H54 (cell line): Measurements from ENCODE around the gene NTSR2.

ENCODE experiments used
- DNase-seq: peaks from one replicate; pipeline ENCODE4 v3.0.0; 2011; ENCODE audit warnings: low spot score, mixed read lengths; ENCODE audit not compliant: insufficient read length
- FAIRE-seq: peaks from 3 replicates; lab custom pipeline; 2011; peaks lifted over from hg19 to GRCh38; lab: Jason Lieb, UNC
- POLR2A ChIP-seq: IDR thresholded peaks from 2 replicates; pipeline ENCODE4 v1.6.1; 2011; ENCODE audit warnings: low read depth, mild to moderate bottlenecking, low read length

NTSR2 gene

GRCh38 chr2:11669454-11670291, at the start of gene NTSR2:
Gene NTSR2, minus strand, starts transcription at chr2:11670195. Its CDS starts 66 bp downstream, at chr2:11670129.
- FAIRE-seq (no peak), DNase-seq (no peak)
- no peak for TF ChIP-seq POLR2A

GRCh38 chr2:11719230-11719977, 49.4 kb upstream of the NTSR2 start:
- FAIRE-seq (no peak), DNase-seq (no peak)
- TF ChIP-seq POLR2A, result no peak

GRCh38 chr2:11718606-11719005, 48.6 kb upstream of the NTSR2 start:
- FAIRE-seq, result no peak
- no peak for DNase-seq
- TF ChIP-seq POLR2A, result no peak

- FAIRE-seq (no peak), DNase-seq (no peak)
- no peak for TF ChIP-seq POLR2A
These were observed 47.6 kb upstream of the NTSR2 start for GRCh38 chr2:11717623-11718022.

- FAIRE-seq, result no peak
- TF ChIP-seq POLR2A, result no peak
- no peak for DNase-seq
These were observed 46.8 kb upstream of the NTSR2 start for GRCh38 chr2:11716689-11717321.

- no peak for DNase-seq
- no peak for FAIRE-seq
- no peak for TF ChIP-seq POLR2A
These were observed 46.1 kb upstream of the NTSR2 start for GRCh38 chr2:11715987-11716652.

- FAIRE-seq, result no peak
- no peak for TF ChIP-seq POLR2A
- DNase-seq, result no peak
These were observed 43.8 kb upstream of the NTSR2 start for GRCh38 chr2:11713815-11714214.

- DNase-seq (no peak), FAIRE-seq (no peak)
- TF ChIP-seq POLR2A, result no peak
These were observed 42.9 kb upstream of the NTSR2 start for GRCh38 chr2:11712866-11713265.

- TF ChIP-seq POLR2A, result no peak
- FAIRE-seq (no peak), DNase-seq (no peak)
These were observed 41.8 kb upstream of the NTSR2 start for GRCh38 chr2:11711751-11712150.

GRCh38 chr2:11711354-11711716, 41.3 kb upstream of the NTSR2 start:
- DNase-seq, result no peak
- no peak for FAIRE-seq
- TF ChIP-seq POLR2A, result no peak

GRCh38 chr2:11710632-11711353, 40.8 kb upstream of the NTSR2 start:
- TF ChIP-seq POLR2A, result no peak
- no peak for DNase-seq
- FAIRE-seq, result no peak

GRCh38 chr2:11710210-11710609, 40.2 kb upstream of the NTSR2 start:
- no peak for TF ChIP-seq POLR2A
- DNase-seq (peak; percentile 76), FAIRE-seq (peak; percentile 92)

- DNase-seq (no peak), FAIRE-seq (no peak)
- no peak for TF ChIP-seq POLR2A
These were observed 39.3 kb upstream of the NTSR2 start for GRCh38 chr2:11709293-11709692.
